Ovary (tissue), 3 donors: ENCODE measurements around the gene MAP2K1.

Experiments used
- EP300 ChIP-seq: sonication (generic); formaldehyde crosslinking; IDR thresholded peaks from one replicate; pipeline ENCODE4 v1.6.1; 2017; ENCODE audit warnings: antibody characterized with exemption
- TF ChIP-seq, protein P1 (sequence below), 3 donors: fragments of 450-650 bp in 2 of 3; fragments of 200-600 bp in 1 of 3; IDR thresholded peaks; one replicate each; pipeline versions ENCODE4 v1.5.1 to v1.8.0; 2016 to 2022; ENCODE audit warnings: antibody characterized with exemption in 3 of 3, mild to moderate bottlenecking in 1 of 3
- donor health status: DM: no; HTN: no; CAD: no.

DNA sequence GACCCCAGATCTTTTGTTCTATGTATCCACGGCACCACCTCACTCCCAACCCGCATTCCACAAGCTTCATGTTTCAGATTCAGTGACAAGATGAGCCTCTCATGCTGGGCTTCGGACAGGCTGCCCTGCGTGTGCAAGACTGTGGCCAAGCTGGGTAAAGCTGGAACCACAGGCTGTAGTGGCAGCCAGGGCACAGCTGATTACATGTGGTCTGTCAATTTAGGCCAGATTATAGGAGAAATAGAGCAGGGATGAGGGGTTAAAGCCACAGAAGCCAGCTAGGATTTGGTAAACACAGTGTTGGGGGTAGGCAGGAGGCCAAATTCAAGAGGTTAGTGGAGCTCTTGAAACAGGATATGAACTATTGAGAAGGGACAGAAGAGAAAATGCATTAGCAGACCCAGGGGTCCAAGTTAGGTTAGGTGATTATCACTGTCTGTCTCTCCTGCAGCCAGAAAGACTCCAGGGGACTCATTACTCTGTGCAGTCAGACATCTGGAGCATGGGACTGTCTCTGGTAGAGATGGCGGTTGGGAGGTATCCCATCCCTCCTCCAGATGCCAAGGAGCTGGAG is 97.9 kb downstream of the MAP2K1 start:
- TF ChIP-seq, protein P1, sequence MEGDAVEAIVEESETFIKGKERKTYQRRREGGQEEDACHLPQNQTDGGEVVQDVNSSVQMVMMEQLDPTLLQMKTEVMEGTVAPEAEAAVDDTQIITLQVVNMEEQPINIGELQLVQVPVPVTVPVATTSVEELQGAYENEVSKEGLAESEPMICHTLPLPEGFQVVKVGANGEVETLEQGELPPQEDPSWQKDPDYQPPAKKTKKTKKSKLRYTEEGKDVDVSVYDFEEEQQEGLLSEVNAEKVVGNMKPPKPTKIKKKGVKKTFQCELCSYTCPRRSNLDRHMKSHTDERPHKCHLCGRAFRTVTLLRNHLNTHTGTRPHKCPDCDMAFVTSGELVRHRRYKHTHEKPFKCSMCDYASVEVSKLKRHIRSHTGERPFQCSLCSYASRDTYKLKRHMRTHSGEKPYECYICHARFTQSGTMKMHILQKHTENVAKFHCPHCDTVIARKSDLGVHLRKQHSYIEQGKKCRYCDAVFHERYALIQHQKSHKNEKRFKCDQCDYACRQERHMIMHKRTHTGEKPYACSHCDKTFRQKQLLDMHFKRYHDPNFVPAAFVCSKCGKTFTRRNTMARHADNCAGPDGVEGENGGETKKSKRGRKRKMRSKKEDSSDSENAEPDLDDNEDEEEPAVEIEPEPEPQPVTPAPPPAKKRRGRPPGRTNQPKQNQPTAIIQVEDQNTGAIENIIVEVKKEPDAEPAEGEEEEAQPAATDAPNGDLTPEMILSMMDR (IDR thresholded peaks at IDR 0.05): no peak
- TF ChIP-seq EP300: no peak
